NCI-H345 treated with DMSO at 0.1 percent for 48 hours (cell line): ENCODE data around the gene TRMT61A.

Source experiments
- DNase-seq: peaks from one replicate; lab custom pipeline; 2025; ENCODE audit not compliant: unreplicated experiment; lab: John Stamatoyannopoulos, UW

TRMT61A gene

DNA sequence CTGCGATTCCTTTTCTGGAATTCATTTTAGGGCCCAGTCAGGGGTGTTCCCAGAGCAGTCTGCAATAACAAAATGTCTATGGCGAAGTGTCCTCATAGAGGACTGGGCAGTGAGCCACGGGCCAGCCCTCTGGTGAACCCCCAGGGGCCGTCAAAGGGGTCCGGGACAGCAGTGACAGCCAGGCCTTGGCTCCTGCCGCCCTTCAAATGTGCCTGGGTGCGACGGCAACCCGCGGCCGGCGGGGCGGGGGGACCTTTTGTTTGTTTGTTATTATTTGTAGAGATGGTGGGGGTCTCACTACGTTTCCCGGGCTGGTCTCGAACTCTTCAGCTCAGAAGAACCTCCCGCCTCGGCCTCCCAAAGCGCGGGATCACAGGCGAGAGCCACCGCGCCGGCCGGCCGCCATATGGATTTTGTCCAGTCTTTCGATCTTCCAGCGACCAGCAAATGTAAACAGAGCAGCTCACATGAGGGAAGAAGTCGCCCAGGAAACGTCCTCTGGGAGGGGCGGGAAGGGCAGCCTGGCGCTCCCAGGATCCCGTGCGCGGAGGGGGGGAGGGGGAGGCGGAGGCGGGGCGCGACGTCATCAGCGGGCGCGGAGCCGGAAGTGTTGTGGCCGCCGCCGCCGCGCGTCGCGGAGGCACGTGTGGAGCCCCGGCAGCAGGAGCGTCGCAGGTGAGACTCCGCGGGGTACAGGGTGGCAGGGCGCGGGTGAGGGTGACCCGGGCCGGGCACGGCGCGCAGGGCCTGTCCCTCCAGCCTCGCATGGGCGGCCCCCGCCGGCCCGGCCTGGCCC, at the start of gene TRMT61A:
TSS of gene TRMT61A (plus strand) at position 610 of the 796 bp plus-strand sequence. CDS start 783 bp downstream, outside the sequence.
- DNase-seq: peak; percentile 67

DNA sequence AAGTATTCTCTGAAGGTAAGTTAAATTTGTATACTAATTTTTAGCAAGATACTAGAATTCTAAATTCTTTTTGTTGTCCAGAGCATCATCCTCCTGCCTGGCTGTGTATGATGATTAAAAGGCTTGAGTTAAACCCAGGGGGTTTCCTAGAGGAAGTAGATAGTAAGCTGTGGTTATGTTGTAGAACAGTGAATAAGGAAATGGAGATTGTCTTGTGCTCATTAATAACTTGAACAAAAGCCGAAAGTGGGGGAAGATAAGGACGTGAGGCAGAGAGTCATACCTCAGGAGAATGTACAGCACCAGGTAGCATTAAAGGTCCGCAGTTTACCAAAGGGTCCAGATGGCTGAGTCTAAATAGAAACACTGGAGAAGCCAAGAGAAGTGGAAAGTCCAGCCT, 48.4 kb upstream of the TRMT61A start:
- DNase-seq: no peak

- no peak for DNase-seq
Observed at GRCh38 chr14:103483600-103483999, 45.4 kb upstream of the TRMT61A start.

GRCh38 chr14:103485504-103485903, 43.5 kb upstream of the TRMT61A start:
- DNase-seq: no peak

GRCh38 chr14:103488071-103488470, 40.9 kb upstream of the TRMT61A start:
- DNase-seq: no peak

- DNase-seq: no peak
Observed at GRCh38 chr14:103488960-103489359, 40.0 kb upstream of the TRMT61A start.

DNA sequence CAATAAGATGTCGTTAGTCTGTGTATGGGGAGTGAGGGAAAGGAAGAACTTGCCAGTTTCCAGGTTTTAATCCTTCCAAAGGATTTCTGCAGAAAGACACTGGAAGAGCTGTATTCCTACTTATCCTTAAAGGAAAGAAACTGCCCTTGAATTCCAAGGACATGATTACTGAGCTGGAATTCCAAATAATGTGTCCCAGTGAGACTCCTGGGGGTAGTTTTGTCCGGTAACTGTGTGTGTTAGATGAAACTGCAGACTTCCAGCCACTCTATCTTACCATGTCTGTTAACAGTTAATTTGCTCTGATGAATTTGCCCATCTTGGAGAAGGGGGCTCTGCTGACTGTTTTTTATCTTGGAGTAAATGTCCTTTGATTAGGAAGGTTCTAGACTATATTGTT, 39.4 kb upstream of the TRMT61A start:
- no peak for DNase-seq

DNA sequence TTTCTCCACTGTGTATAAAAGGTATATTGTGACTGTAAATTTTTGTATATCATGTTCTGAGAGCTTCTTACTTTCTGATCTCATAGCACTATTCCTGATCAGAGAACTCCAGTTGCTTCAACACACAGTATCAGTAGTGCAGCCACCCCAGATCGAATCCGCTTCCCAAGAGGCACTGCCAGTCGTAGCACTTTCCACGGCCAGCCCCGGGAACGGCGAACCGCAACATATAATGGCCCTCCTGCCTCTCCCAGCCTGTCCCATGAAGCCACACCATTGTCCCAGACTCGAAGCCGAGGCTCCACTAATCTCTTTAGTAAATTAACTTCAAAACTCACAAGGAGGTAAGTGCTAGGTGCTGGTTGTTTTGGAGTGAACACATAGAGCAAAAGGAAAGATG, 37.3 kb upstream of the TRMT61A start:
- no peak for DNase-seq

DNA sequence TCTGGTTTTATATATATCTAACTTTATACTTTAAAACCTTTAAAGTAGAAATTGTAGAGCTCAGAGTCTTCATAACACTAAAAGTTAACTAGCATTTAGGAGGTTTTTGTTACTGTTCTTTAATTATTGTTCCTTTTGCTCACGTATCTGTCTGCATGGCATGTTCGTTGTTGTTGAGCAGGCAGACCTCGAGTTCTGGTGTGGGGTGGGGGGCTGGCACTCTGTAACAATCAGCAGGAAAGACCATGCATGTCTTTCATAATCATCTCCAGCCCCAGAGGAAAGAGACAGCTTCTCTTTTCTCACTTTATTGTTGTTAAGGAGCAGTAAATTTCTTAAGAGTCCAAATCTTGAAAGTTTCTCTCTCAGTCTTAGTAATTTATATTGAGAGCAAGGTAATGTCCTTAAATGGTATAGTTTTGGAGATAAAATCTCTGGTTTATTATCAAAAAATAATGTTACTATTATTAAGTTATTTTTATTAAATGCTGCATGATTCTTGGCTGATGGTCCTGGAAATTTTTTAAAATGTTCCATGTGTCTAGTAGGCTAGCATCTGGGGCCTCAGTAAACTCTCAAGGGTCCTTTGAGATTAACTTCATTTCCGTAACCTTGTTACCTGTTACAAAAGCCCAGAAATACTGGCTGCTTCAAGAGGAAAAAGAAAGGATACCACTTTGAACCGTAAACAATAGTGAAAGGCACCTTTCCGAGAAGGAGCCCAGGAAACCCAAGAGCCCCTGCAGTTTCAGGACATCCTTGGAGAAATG, 36.7 kb upstream of the TRMT61A start:
- DNase-seq: no peak

GRCh38 chr14:103495854-103496253, 33.1 kb upstream of the TRMT61A start:
- DNase-seq: no peak

GRCh38 chr14:103496776-103497175, 32.2 kb upstream of the TRMT61A start:
- DNase-seq: no peak

- no peak for DNase-seq
Observed at GRCh38 chr14:103499709-103500108, 29.3 kb upstream of the TRMT61A start.

DNA sequence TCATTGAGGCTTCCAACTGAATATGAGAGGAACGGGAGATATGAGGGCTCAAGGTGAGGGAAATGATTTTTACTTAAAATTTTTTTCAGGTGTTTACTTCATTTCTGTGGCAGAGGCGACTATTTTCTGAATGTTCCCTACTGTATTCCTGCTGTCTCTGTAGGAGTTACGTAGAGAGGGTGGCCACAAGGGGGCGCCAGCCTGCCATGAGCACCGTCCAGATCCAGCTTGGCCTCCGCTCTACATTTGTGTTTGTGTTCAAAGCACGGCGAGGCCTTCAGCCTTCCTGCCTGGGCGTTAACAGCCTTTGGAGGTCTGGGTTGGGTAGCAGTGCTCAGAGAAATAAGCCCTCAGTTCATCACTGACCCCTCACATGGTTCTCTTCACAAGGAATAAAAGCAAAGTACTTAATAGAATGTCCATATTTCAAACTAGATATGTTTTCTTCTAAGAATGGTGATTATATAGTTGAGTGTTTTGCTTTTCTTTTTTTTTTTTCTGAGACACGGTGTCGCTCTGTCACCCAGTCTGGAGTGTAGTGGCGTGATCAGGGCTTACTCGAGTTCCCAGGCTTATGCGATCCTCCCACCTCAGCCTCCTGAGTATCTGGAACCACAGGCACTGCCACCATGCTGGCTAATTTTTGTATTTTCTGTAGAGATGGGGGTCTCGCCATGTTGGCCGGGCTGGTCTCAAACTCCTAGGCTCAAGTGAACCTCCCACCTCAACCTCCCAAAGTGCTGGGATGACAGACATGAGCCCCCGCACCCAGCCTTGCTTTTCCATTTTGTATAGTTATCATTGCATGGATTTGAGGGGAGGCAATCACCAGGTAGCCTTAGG, 28.6 kb upstream of the TRMT61A start:
- peak; percentile 71 for DNase-seq

DNA sequence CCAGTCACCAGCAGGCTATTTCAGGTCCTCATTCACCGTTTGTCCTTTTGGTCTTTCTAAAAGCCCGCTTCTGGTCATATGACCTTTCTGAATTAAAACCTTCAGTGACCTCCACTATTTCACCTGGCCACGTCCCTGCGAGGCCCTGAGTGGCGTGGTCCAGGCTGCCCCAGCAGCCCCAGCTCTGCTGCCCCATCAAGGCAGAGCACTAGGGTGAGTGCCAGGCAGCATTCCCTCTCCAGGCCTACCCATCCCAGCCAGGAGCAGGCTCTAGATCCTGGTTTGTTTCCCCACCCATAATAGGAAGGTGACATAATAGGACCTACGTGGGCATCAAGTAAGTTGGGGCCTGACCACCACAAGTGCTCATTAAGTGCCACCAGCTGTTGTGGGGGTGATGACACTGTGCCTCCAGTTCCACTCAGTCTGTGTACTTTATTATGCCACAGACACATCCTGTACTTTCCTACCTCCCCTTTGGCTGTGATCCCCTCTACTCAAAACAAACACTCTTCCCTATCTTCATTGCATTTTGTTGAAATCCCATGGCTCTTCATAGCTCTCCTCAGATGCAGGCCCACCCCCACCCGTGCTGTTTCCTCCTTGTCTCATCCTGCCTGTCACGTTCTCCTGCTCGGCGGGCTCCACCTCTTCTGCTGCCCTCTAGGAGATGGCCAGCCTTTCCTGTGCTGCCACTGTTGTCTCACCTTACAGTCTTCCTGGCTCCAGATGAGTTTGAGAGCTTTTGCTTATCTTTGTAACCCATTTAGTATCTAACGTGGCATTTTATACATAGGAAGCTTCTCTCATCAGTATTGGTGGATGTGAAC, 27.7 kb upstream of the TRMT61A start:
- no peak for DNase-seq

- DNase-seq: no peak
Observed at GRCh38 chr14:103501921-103502669, 26.9 kb upstream of the TRMT61A start.

DNA sequence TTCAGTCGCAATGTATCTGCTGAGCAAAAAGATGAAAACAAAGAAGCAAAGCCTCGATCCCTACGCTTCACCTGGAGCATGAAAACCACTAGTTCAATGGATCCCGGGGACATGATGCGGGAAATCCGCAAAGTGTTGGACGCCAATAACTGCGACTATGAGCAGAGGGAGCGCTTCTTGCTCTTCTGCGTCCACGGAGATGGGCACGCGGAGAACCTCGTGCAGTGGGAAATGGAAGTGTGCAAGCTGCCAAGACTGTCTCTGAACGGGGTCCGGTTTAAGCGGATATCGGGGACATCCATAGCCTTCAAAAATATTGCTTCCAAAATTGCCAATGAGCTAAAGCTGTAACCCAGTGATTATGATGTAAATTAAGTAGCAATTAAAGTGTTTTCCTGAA, 26.1 kb upstream of the TRMT61A start:
- DNase-seq: no peak

- DNase-seq: no peak
Observed at GRCh38 chr14:103503296-103503695, 25.7 kb upstream of the TRMT61A start.

DNA sequence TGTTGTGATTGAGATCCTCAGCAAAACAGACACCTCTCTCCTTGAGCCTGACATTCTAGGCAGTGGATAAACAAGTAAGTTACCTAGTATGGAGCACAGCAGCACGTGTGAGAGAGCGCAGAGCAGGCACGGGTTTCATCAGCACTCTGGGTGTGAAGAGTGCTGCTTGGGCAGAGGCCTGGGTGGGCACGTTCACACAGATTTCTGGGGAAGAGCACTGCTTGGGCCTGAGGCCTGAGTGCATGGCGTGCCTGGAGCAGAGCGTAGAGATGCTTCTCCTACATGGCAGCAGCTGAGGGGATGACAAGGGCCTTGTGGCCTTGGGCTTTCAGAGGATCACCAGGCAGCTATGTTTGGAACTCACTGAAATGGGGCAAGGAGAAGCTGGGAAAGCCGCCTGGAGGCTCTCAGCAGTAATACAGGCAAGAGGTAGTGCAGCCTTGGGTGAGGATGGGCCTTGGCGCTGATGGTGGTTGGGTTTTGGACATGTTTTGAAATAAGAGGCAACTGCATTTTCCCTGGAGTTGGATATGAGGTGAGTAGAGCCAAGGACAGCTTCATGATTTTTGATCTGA, 23.9 kb upstream of the TRMT61A start:
- no peak for DNase-seq

DNA sequence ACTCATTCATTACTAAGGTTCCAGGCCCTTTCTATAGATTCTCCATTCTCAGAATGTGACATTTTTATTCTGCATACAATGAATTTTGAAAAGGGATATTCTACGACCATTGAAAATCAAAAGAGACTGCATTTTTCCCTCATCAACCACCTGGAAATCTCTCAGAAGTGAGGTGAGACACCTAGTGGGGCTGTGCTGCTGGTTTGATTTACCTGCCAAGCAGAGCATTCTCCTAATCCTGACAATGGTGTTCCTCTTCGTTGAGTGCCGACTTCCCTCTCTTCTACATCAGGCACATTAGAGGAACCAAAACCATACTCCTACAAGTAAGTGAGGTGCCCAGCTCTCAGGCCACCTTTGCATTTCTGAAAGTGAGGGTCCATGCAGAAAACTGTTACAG, 21.2 kb upstream of the TRMT61A start:
- DNase-seq: no peak
